ENCODE measurements around the gene LDLRAD3. TPM values are rescaled to one million over a fixed set of nuclear protein-coding genes. Genes with fewer than 3 reads are reported as not detected.
A peak's percentile ranks its signal among the peaks of the same experiment; 100 is the strongest.

LDLRAD3 gene
- total RNA-seq, 1 donor: 3.9 TPM

GRCh38 chr11:36131721-36132397 is 188.0 kb downstream of the LDLRAD3 start:
- peak; percentile 83 for TF ChIP-seq CTCF (IDR thresholded peaks at IDR 0.05; ENCODE audit: insufficient read depth, low read depth, low read length)
- DNase-seq (ENCODE audit: low read depth): peak; percentile 68
- H3K4me3 ChIP-seq (ENCODE audit: low read depth, low read length): no peak overlapping the region

GRCh38 chr11:36132940-36133339 is 189.1 kb downstream of the LDLRAD3 start:
- H3K4me3 ChIP-seq (ENCODE audit: low read depth, low read length): no peak overlapping the region
- DNase-seq (ENCODE audit: low read depth): no peak
- TF ChIP-seq CTCF (IDR thresholded peaks at IDR 0.05; ENCODE audit: insufficient read depth, low read depth, low read length): no peak

- no peak for TF ChIP-seq CTCF (IDR thresholded peaks at IDR 0.05; ENCODE audit: insufficient read depth, low read depth, low read length)
- DNase-seq (ENCODE audit: low read depth): no peak
- H3K4me3 ChIP-seq (ENCODE audit: low read depth, low read length): no peak overlapping the region
Measured at GRCh38 chr11:36135076-36135475, 191.2 kb downstream of the LDLRAD3 start.

GRCh38 chr11:36139767-36140166 is 195.9 kb downstream of the LDLRAD3 start:
- DNase-seq (ENCODE audit: low read depth): no peak
- no peak for TF ChIP-seq CTCF (IDR thresholded peaks at IDR 0.05; ENCODE audit: insufficient read depth, low read depth, low read length)
- H3K4me3 ChIP-seq (ENCODE audit: low read depth, low read length): no peak overlapping the region

- DNase-seq (ENCODE audit: low read depth): no peak
- no peak overlapping the region for H3K4me3 ChIP-seq (ENCODE audit: low read depth, low read length)
- TF ChIP-seq CTCF (IDR thresholded peaks at IDR 0.05; ENCODE audit: insufficient read depth, low read depth, low read length): no peak
Measured at GRCh38 chr11:36141196-36141953, 197.5 kb downstream of the LDLRAD3 start.

- H3K4me3 ChIP-seq (ENCODE audit: low read depth, low read length): no peak overlapping the region
- no peak for DNase-seq (ENCODE audit: low read depth)
- no peak for TF ChIP-seq CTCF (IDR thresholded peaks at IDR 0.05; ENCODE audit: insufficient read depth, low read depth, low read length)
Measured at GRCh38 chr11:36141956-36142355, 198.1 kb downstream of the LDLRAD3 start.

All from fibroblast of villous mesenchyme (primary cell).